ENCODE results near the gene PTPRR.

DNA sequence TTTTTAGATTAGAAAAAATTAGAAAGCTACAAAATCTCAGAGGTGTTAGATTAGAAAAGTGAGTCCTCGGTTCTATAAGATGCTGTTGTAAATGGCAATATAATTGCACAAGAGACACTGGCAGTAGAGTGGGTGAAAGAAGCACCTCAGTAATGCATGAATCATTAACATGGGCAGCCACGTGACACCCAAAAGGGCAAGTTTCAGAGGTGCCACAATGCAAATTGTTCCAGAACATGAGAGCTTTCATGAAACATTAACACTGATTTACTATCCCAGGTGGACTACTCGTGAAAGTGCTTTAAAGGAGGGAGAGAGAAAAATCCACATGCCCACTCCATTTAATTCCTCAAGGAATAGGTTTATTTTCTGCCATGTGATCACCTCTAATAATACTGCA lies 108.4 kb downstream of the PTPRR start:
- no peak for TF ChIP-seq EP300 (IDR thresholded peaks at IDR 0.05)
- TF ChIP-seq, protein P1, sequence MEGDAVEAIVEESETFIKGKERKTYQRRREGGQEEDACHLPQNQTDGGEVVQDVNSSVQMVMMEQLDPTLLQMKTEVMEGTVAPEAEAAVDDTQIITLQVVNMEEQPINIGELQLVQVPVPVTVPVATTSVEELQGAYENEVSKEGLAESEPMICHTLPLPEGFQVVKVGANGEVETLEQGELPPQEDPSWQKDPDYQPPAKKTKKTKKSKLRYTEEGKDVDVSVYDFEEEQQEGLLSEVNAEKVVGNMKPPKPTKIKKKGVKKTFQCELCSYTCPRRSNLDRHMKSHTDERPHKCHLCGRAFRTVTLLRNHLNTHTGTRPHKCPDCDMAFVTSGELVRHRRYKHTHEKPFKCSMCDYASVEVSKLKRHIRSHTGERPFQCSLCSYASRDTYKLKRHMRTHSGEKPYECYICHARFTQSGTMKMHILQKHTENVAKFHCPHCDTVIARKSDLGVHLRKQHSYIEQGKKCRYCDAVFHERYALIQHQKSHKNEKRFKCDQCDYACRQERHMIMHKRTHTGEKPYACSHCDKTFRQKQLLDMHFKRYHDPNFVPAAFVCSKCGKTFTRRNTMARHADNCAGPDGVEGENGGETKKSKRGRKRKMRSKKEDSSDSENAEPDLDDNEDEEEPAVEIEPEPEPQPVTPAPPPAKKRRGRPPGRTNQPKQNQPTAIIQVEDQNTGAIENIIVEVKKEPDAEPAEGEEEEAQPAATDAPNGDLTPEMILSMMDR (IDR thresholded peaks at IDR 0.05), result no peak

Measured in ovary (tissue), 3 donors.